Activated effector memory CD4-positive, alpha-beta T cell treated with anti-CD3 and anti-CD28 coated beads, Interleukin-2, amount 50 U/mL, for 16 hours (primary cell): ENCODE data around the gene ANO10.

Experiments used
- DNase-seq: peaks from one replicate; pipeline ENCODE4 v3.0.0-alpha.2; 2020

ANO10 gene

GRCh38 chr3:43409506-43409905 is 212.3 kb downstream of the ANO10 start:
- no peak for DNase-seq

- no peak for DNase-seq
Observed at GRCh38 chr3:43406643-43407023, 215.2 kb downstream of the ANO10 start.

- no peak for DNase-seq
Observed at GRCh38 chr3:43405888-43406642, 215.7 kb downstream of the ANO10 start.

GRCh38 chr3:43400781-43401730 is 220.8 kb downstream of the ANO10 start:
- no peak for DNase-seq

GRCh38 chr3:43400167-43400566 is 221.6 kb downstream of the ANO10 start:
- no peak for DNase-seq

GRCh38 chr3:43399034-43399433 is 222.8 kb downstream of the ANO10 start:
- no peak for DNase-seq

GRCh38 chr3:43394041-43394554 is 227.7 kb downstream of the ANO10 start:
- no peak for DNase-seq

- DNase-seq: no peak
Observed at GRCh38 chr3:43391621-43392020, 230.2 kb downstream of the ANO10 start.

GRCh38 chr3:43390255-43390588 is 231.6 kb downstream of the ANO10 start:
- no peak for DNase-seq

- DNase-seq: peak; percentile 88
Observed at GRCh38 chr3:43389388-43390254, 232.2 kb downstream of the ANO10 start.

- no peak for DNase-seq
Observed at GRCh38 chr3:43388915-43389314, 232.9 kb downstream of the ANO10 start.

GRCh38 chr3:43388175-43388574 is 233.6 kb downstream of the ANO10 start:
- DNase-seq: no peak

- DNase-seq: no peak
Observed at GRCh38 chr3:43379343-43379742, 242.5 kb downstream of the ANO10 start.

- peak; percentile 86 for DNase-seq
Observed at GRCh38 chr3:43378066-43378935, 243.5 kb downstream of the ANO10 start.

GRCh38 chr3:43373560-43373928 is 248.3 kb downstream of the ANO10 start:
- DNase-seq: no peak

- no peak for DNase-seq
Observed at GRCh38 chr3:43372809-43373559, 248.8 kb downstream of the ANO10 start.

- DNase-seq: peak; percentile 34
Observed at GRCh38 chr3:43372007-43372740, 249.6 kb downstream of the ANO10 start.

- no peak for DNase-seq
Observed at GRCh38 chr3:43371494-43371893, 250.3 kb downstream of the ANO10 start.

GRCh38 chr3:43370293-43370980 is 251.4 kb downstream of the ANO10 start:
- DNase-seq: no peak
